AG09319 (cell line): ENCODE results near the gene MED6.

Experiments used
- DNase-seq: peaks from one replicate; pipeline ENCODE4 v3.0.0-alpha.2; 2010; ENCODE audit warnings: low read depth; ENCODE audit errors: extremely low read depth
- TF ChIP-seq, protein P1 (sequence below): IDR thresholded peaks from 2 replicates; pipeline ENCODE4 v1.5.1; 2011; ENCODE audit warnings: low read depth, mild to moderate bottlenecking, inconsistent platforms, low read length, moderate library complexity

The MED6 gene

DNA sequence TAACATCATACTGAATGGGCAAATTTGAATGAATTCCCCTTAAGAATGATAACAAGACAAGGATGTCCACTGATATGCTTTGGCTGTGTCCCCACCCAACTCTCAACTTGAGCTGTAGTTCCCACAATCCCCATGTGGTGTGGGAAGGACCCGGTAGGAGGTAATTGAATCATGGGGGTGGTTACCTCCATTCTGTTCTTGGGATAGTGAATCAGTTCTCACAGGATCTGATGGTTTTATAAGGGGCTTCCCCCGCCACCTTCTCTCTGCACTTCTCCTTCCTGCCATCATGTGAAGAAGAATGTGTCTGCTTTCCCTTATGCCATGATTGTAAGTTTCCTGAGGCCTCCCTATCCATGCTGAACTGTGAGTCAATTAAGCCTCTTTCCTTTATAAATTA is 29.3 kb downstream of the MED6 start:
- DNase-seq = no peak
- TF ChIP-seq, protein P1, sequence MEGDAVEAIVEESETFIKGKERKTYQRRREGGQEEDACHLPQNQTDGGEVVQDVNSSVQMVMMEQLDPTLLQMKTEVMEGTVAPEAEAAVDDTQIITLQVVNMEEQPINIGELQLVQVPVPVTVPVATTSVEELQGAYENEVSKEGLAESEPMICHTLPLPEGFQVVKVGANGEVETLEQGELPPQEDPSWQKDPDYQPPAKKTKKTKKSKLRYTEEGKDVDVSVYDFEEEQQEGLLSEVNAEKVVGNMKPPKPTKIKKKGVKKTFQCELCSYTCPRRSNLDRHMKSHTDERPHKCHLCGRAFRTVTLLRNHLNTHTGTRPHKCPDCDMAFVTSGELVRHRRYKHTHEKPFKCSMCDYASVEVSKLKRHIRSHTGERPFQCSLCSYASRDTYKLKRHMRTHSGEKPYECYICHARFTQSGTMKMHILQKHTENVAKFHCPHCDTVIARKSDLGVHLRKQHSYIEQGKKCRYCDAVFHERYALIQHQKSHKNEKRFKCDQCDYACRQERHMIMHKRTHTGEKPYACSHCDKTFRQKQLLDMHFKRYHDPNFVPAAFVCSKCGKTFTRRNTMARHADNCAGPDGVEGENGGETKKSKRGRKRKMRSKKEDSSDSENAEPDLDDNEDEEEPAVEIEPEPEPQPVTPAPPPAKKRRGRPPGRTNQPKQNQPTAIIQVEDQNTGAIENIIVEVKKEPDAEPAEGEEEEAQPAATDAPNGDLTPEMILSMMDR = no peak

DNA sequence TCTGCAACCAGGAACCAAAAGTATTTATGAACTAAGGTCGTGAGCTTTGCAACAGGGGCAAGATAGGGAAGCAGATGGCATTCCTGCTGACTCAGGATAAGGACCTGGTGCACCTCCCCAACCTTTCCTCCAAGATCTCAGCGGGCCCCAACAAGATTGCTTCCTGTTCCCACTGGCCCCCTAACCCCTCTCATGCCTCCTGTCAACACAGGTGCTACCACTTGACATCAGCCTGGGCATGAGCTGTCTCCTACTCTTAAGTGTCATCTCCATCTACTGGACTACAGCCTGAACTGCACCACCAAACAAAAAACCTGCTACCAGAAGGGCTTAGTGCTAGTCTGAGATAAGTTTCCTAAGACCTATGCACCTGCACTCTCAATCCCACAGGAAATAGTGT is 32.7 kb downstream of the MED6 start:
- TF ChIP-seq, protein P1 = peak; percentile 41
- no peak for DNase-seq

DNA sequence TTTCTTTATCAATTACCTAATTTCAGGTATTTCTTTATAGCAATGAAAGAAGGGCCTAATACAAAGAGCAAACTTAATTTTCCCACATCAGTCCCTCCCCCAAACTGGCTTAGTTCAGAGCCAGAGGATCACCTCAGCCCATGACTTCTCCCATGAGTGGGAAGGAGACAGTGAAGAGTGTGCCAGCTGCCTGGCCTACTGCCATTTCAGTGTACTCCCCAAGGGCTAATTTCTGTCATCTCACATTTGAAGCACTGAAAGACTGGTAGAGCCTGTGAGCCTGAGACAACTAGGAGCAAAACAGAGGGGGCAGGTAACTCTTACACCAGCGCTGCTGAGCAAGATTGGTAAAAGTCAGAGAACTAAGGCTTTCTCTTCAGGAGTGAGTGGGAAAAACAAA is 36.6 kb downstream of the MED6 start:
- no peak for DNase-seq
- TF ChIP-seq, protein P1 = no peak

DNA sequence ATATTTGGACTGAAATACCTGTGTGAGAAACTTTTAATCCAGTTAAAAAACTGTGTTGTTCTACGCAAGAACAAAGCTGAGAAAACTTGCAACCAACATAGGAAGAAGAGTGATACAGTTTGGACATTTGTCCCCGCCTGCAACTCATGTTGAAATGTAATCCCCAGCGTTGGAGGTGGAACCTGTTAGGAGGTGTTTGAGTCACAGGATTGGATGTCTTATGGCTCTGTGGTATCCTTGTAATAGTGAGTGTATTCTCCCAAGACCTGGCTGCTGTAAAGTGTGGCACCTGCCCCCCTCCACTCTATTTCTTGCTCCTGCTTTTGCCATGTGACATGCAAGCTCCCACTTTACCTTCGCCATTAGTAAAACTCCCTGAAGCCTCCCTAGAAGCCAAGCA is 37.0 kb downstream of the MED6 start:
- no peak for DNase-seq
- TF ChIP-seq, protein P1 = no peak

- TF ChIP-seq, protein P1 = no peak
- DNase-seq = no peak
Observed at GRCh38 chr14:70558356-70558755, 42.1 kb downstream of the MED6 start.

DNA sequence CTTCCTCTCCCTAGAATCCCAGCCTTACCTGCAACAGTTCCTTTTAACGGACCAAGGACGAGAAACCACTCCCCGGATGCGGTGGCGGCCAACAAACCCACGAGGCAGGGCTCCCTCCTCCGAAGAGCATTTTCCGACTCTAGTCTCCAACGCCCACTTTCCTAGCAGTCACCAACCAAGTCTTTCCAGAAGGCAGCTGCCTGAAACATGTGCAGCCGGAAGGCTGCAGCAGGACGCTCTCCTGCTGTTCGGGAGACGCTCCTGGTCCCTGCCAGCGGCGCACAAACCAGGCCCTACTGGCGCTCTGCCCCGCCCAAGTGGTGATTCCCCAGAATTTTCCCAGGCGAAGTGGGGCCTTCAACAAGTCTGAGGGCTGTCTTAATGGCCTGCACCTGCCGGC is 44.6 kb downstream of the MED6 start:
- DNase-seq = no peak
- TF ChIP-seq, protein P1 = no peak

DNA sequence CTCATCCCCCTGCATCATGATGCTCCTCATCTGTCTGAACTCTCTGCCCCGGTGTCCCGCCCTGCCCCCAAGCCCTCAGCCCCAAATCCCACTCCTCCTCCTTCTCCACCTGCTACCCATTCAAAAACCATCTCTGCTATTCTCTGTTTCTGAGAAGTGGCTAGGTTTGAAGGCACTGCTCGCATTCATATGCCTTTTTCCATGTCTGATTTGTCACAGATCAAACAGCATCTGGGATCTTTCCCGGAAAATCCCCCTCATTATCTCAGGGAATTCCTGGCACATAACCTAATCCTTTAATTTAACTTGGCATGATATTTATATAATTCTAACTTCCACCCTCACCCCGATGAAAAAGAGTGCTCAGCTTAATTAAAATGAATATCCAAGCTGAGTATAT is 62.4 kb downstream of the MED6 start:
- TF ChIP-seq, protein P1 = no peak
- DNase-seq = no peak
